HG02798 (cell line): ENCODE measurements around the gene ETV4.

ENCODE experiments used
- ATAC-seq: cut with Tn5 transposase; IDR thresholded peaks from one replicate; pipeline ENCODE4 v1.9.1; 2021; ENCODE audit warnings: mild to moderate bottlenecking; ENCODE audit not compliant: unreplicated experiment, poor library complexity

Gene ETV4

GRCh38 chr17:43573579-43574321 is 27.6 kb upstream of the ETV4 start:
- ATAC-seq = no peak

- ATAC-seq = no peak
Observed at GRCh38 chr17:43572368-43572980, 26.3 kb upstream of the ETV4 start.

GRCh38 chr17:43570518-43570928 is 24.4 kb upstream of the ETV4 start:
- ATAC-seq = no peak

GRCh38 chr17:43568506-43569082 is 22.5 kb upstream of the ETV4 start:
- ATAC-seq = no peak

GRCh38 chr17:43563600-43564594 is 17.8 kb upstream of the ETV4 start:
- ATAC-seq = no peak

GRCh38 chr17:43562679-43563599 is 16.8 kb upstream of the ETV4 start:
- no peak for ATAC-seq

- no peak for ATAC-seq
Observed at GRCh38 chr17:43560461-43561427, 14.6 kb upstream of the ETV4 start.

GRCh38 chr17:43559161-43559816 is 13.1 kb upstream of the ETV4 start:
- ATAC-seq = no peak

- no peak for ATAC-seq
Observed at GRCh38 chr17:43558805-43559160, 12.6 kb upstream of the ETV4 start.

- no peak for ATAC-seq
Observed at GRCh38 chr17:43556292-43556691, 10.2 kb upstream of the ETV4 start.

- no peak for ATAC-seq
Observed at GRCh38 chr17:43554857-43555256, 8.7 kb upstream of the ETV4 start.

GRCh38 chr17:43553573-43553972 is 7.4 kb upstream of the ETV4 start:
- no peak for ATAC-seq

GRCh38 chr17:43552229-43552837 is 6.2 kb upstream of the ETV4 start:
- ATAC-seq = no peak

GRCh38 chr17:43550754-43551153 is 4.6 kb upstream of the ETV4 start:
- ATAC-seq = no peak

GRCh38 chr17:43549496-43549895 is 3.4 kb upstream of the ETV4 start:
- ATAC-seq = no peak

- no peak for ATAC-seq
Observed at GRCh38 chr17:43548689-43549379, 2.7 kb upstream of the ETV4 start.

GRCh38 chr17:43547659-43548256 is 1.6 kb upstream of the ETV4 start:
- ATAC-seq = no peak
